ENCODE data around the gene ERN1. TPM values are rescaled to one million over a fixed set of nuclear protein-coding genes. Genes with fewer than 3 reads are reported as not detected.

ERN1 gene
- total and polyA plus RNA-seq, 2 of the 13 experiments (the other 11 are each of a cell fraction or from before 2014, with no cell fraction given) = 6.0 to 12.7 TPM

- TF ChIP-seq GRHL1 (CRISPR knock-in tag; conservative IDR thresholded peaks at IDR 0.05) (no peak), HMG20A (CRISPR knock-in tag; IDR thresholded peaks at IDR 0.05; ENCODE audit: borderline replicate concordance) (peak; percentile 93; the same call in 1 of the 2 replicates), ZNF609 (CRISPR knock-in tag; IDR thresholded peaks at IDR 0.05; ENCODE audit: borderline replicate concordance) (peak; percentile 43; the same call in 1 of the 2 replicates), SNAPC5 (CRISPR knock-in tag; IDR thresholded peaks at IDR 0.05; ENCODE audit: borderline replicate concordance) (no peak), ZSCAN29 (CRISPR knock-in tag; conservative IDR thresholded peaks at IDR 0.05) (peak; percentile 98), ZNF687 (CRISPR knock-in tag; IDR thresholded peaks at IDR 0.05) (no peak), ZNF562 (CRISPR knock-in tag; IDR thresholded peaks at IDR 0.05; ENCODE audit: borderline replicate concordance) (no peak), GFI1 (CRISPR knock-in tag; IDR thresholded peaks at IDR 0.05; ENCODE audit: borderline replicate concordance) (peak; percentile 96), FOXP1 (IDR thresholded peaks at IDR 0.05) (no peak), FOXP1 (CRISPR knock-in tag; IDR thresholded peaks at IDR 0.05) (peak; percentile 65), ARID5B (CRISPR knock-in tag; IDR thresholded peaks at IDR 0.05) (peak; percentile 88), EP300 (IDR thresholded peaks at IDR 0.05; ENCODE audit: low read depth in 2 of 2, low read length in 2 of 2) (peak in 1 of 2 experiments; percentile 63; a peak in 1 of 4 replicates), EP300 (CRISPR knock-in tag; IDR thresholded peaks at IDR 0.05; ENCODE audit: borderline replicate concordance) (no peak), ATF1 (CRISPR knock-in tag; IDR thresholded peaks at IDR 0.05) (no peak)
These were observed 9.7 kb downstream of the ERN1 start (continued) for GRCh38 chr17:64120159-64120810.

Data from HepG2 (cell line).